ENCODE measurements around the gene ATR.

The ATR gene

GRCh38 chr3:142509079-142509478, 69.5 kb downstream of the ATR start:
- Histone ChIP-seq H3K4me2 (ENCODE audit: low read length) (no peak overlapping the region), H3K36me3 (ENCODE audit: control insufficient read depth, insufficient read depth, low read length) (no peaks in the 10 kb centered on the region), H2AFZ (no peak overlapping the region), H3K9me3 (ENCODE audit: control insufficient read depth, low read length) (no peaks in the 10 kb centered on the region), H3K4me1 (no peaks in the 10 kb centered on the region), H3K79me2 (no peaks in the 10 kb centered on the region), H3K4me3 (ENCODE audit: low read depth, low read length) (no peak overlapping the region), H3K27me3 (ENCODE audit: control insufficient read depth, insufficient read depth, low read length) (no peaks in the 10 kb centered on the region), H3K27ac (no peak overlapping the region), H3K9ac (no peak overlapping the region)
- TF ChIP-seq, protein P1, sequence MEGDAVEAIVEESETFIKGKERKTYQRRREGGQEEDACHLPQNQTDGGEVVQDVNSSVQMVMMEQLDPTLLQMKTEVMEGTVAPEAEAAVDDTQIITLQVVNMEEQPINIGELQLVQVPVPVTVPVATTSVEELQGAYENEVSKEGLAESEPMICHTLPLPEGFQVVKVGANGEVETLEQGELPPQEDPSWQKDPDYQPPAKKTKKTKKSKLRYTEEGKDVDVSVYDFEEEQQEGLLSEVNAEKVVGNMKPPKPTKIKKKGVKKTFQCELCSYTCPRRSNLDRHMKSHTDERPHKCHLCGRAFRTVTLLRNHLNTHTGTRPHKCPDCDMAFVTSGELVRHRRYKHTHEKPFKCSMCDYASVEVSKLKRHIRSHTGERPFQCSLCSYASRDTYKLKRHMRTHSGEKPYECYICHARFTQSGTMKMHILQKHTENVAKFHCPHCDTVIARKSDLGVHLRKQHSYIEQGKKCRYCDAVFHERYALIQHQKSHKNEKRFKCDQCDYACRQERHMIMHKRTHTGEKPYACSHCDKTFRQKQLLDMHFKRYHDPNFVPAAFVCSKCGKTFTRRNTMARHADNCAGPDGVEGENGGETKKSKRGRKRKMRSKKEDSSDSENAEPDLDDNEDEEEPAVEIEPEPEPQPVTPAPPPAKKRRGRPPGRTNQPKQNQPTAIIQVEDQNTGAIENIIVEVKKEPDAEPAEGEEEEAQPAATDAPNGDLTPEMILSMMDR (IDR thresholded peaks at IDR 0.05): no peak

GRCh38 chr3:142507241-142507640, 71.3 kb downstream of the ATR start:
- Histone ChIP-seq H3K36me3 (ENCODE audit: control insufficient read depth, insufficient read depth, low read length) (no peaks in the 10 kb centered on the region), H3K27ac (no peak overlapping the region), H3K4me1 (no peaks in the 10 kb centered on the region), H3K9me3 (ENCODE audit: control insufficient read depth, low read length) (no peaks in the 10 kb centered on the region), H3K4me2 (ENCODE audit: low read length) (no peak overlapping the region), H3K4me3 (ENCODE audit: low read depth, low read length) (no peak overlapping the region), H3K27me3 (ENCODE audit: control insufficient read depth, insufficient read depth, low read length) (no peaks in the 10 kb centered on the region), H3K9ac (no peak overlapping the region), H2AFZ (no peak overlapping the region), H3K79me2 (no peaks in the 10 kb centered on the region)
- TF ChIP-seq, protein P1 (IDR thresholded peaks at IDR 0.05): no peak

DNA sequence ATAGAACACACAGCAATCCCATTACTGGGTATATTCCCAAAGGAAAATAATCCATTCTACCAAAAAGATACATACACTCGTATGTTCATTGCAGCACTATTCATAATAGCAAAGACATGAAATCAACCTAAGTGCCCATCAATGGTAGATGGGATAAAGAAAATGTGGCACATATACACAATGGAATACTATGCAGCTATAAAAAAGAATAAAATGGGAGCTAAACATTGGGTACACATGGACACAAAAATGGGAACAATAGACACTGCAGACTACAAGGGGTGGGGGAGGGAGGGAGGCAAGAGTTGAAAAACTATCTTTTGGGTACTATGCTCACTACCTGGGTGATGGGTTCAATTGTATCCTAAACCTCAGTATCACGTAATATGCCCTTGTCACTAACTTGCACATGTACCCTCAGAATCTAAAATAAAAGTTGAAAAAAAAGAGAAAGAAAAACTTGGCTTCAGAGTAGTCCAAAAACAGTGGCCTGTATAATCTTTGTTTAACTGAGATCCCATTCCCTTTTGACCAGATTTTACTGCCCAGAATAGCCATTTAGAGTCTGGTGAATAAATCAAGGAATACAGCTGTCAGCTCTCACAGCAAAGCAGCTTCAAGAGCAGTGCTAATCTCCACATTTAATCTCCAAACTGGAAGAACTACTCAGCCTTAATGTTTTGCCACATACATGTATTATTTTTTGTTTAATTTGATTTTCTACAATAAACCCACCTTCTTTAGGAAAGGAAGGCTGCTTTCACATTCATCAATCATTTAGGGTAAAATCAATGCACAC, 76.1 kb downstream of the ATR start:
- H3K79me2 ChIP-seq: no peaks in the 10 kb centered on the region
- no peaks in the 10 kb centered on the region for H3K4me1 ChIP-seq
- no peaks in the 10 kb centered on the region for H3K36me3 ChIP-seq (ENCODE audit: control insufficient read depth, insufficient read depth, low read length)
- H2AFZ ChIP-seq: no peak overlapping the region
- no peak overlapping the region for H3K4me2 ChIP-seq (ENCODE audit: low read length)
- no peak overlapping the region for H3K4me3 ChIP-seq (ENCODE audit: low read depth, low read length)
- H3K9ac ChIP-seq: no peak overlapping the region
- no peaks in the 10 kb centered on the region for H3K9me3 ChIP-seq (ENCODE audit: control insufficient read depth, low read length)
- H3K27me3 ChIP-seq (ENCODE audit: control insufficient read depth, insufficient read depth, low read length): no peaks in the 10 kb centered on the region
- H3K27ac ChIP-seq: no peak overlapping the region
- TF ChIP-seq, protein P1 (IDR thresholded peaks at IDR 0.05): no peak

- H3K4me3 ChIP-seq (ENCODE audit: low read depth, low read length): no peak overlapping the region
- no peak overlapping the region for H2AFZ ChIP-seq
- no peaks in the 10 kb centered on the region for H3K9me3 ChIP-seq (ENCODE audit: control insufficient read depth, low read length)
- TF ChIP-seq, protein P1 (IDR thresholded peaks at IDR 0.05): no peak
- no peaks in the 10 kb centered on the region for H3K36me3 ChIP-seq (ENCODE audit: control insufficient read depth, insufficient read depth, low read length)
- no peak overlapping the region for H3K27ac ChIP-seq
- H3K9ac ChIP-seq: no peak overlapping the region
- H3K4me2 ChIP-seq (ENCODE audit: low read length): no peak overlapping the region
- H3K79me2 ChIP-seq: no peaks in the 10 kb centered on the region
- no peaks in the 10 kb centered on the region for H3K4me1 ChIP-seq
- no peaks in the 10 kb centered on the region for H3K27me3 ChIP-seq (ENCODE audit: control insufficient read depth, insufficient read depth, low read length)
Measured at GRCh38 chr3:142501004-142501926, 77.3 kb downstream of the ATR start.

Measured in parathyroid adenoma (tissue), 2 donors.